ENCODE data around the gene GALNT15. TPM values are rescaled to one million over a fixed set of nuclear protein-coding genes. Genes with fewer than 3 reads are reported as not detected.

GALNT15 gene
- total RNA-seq, 1 experiment from 2014 or later = not detected

DNA sequence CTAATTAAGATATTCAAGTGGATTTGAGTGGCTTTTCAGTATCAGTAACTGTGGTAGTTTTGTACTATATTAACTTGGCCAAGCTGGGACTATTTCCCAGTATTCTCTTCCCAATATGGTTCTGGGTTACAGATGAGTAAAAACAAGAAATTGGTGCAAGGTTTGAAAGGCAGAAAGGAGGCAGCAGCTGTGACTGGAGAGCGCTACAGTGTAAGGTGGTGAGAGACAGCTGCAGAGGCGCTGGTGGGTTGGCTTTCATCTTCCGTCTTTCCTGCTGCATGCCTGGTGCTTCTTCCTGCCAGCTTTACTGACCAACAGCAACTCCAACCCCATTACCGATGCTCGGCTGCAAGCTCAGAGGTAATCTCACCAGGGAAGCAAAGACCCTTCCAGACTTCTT lies 80.4 kb downstream of the GALNT15 start:
- Histone ChIP-seq H2AFZ (no peak overlapping the region), H3K36me3 (ENCODE audit: low read depth) (peaks cover 3% of the 10 kb centered on the region; the same call in 1 of the 2 replicates), H3K9me3 (ENCODE audit: insufficient read depth, low read depth) (no peaks in the 10 kb centered on the region), H3F3A (ENCODE audit: insufficient read depth, low read depth) (no peaks in the 10 kb centered on the region; the same call in 1 of the 2 replicates), H4K20me1 (ENCODE audit: insufficient read depth) (no peaks in the 10 kb centered on the region), H3K79me2 (ENCODE audit: low read depth) (no peaks in the 10 kb centered on the region), H3K27me3 (ENCODE audit: insufficient read depth, low read depth) (no peaks in the 10 kb centered on the region), H3K4me2 (no peak overlapping the region), H3K4me3 (no peak overlapping the region), H3K27ac (no peak overlapping the region), H3K4me1 (replicated peaks; ENCODE audit: insufficient read depth) (no peaks in the 10 kb centered on the region), H3K9me2 (ENCODE audit: insufficient read depth) (no peaks in the 10 kb centered on the region)
- intact Hi-C loops (cut with micrococcal nuclease; ENCODE audit: unreplicated experiment) = no loop called here
- CTCF ChIA-PET = no interaction called here
- TF ChIP-seq EZH2 (IDR thresholded peaks at IDR 0.05; ENCODE audit: low read depth) = no peak
- TF ChIP-seq, protein P1, sequence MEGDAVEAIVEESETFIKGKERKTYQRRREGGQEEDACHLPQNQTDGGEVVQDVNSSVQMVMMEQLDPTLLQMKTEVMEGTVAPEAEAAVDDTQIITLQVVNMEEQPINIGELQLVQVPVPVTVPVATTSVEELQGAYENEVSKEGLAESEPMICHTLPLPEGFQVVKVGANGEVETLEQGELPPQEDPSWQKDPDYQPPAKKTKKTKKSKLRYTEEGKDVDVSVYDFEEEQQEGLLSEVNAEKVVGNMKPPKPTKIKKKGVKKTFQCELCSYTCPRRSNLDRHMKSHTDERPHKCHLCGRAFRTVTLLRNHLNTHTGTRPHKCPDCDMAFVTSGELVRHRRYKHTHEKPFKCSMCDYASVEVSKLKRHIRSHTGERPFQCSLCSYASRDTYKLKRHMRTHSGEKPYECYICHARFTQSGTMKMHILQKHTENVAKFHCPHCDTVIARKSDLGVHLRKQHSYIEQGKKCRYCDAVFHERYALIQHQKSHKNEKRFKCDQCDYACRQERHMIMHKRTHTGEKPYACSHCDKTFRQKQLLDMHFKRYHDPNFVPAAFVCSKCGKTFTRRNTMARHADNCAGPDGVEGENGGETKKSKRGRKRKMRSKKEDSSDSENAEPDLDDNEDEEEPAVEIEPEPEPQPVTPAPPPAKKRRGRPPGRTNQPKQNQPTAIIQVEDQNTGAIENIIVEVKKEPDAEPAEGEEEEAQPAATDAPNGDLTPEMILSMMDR (conservative IDR thresholded peaks at IDR 0.05) = no peak
- POLR2A ChIA-PET (ENCODE audit: unreplicated experiment) = no interaction called here
- no TSS peak for BruUV-seq (replicated peaks)
- DNase-seq = no peak

DNA sequence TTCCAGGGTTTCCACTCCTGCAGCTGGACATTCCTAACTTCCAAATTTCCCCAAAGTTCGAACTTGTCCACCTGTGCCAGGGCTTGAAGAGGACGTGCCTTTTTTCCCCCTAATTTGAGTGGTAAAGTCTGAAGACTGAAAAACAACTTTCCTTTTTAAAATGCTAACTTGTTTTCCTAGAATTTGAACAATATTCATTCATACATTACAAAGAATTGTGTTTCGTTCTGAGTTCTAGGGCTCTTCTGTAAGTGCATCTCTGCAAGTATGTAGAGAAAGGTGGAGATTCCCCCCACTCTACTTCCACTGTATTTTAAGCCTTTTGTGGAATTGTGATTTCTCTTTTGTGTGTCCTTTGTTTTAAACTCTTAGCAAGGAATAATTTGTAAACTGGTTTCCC lies 80.8 kb downstream of the GALNT15 start:
- intact Hi-C loops (cut with micrococcal nuclease; ENCODE audit: unreplicated experiment) = no loop called here
- H3K4me2 ChIP-seq = no peak overlapping the region
- BruUV-seq (replicated peaks) = no TSS peak
- H3K9me2 ChIP-seq (ENCODE audit: insufficient read depth) = no peaks in the 10 kb centered on the region
- TF ChIP-seq EZH2 (IDR thresholded peaks at IDR 0.05; ENCODE audit: low read depth) = no peak
- TF ChIP-seq, protein P1 (conservative IDR thresholded peaks at IDR 0.05) = no peak
- H2AFZ ChIP-seq = no peak overlapping the region
- DNase-seq = no peak
- H3K4me1 ChIP-seq (replicated peaks; ENCODE audit: insufficient read depth) = no peaks in the 10 kb centered on the region
- H3K36me3 ChIP-seq (ENCODE audit: low read depth) = peaks cover 7% of the 10 kb centered on the region; the same call in 1 of the 2 replicates
- CTCF ChIA-PET = no interaction called here
- POLR2A ChIA-PET (ENCODE audit: unreplicated experiment) = no interaction called here
- H3F3A ChIP-seq (ENCODE audit: insufficient read depth, low read depth) = no peaks in the 10 kb centered on the region; the same call in 1 of the 2 replicates
- H3K27ac ChIP-seq = no peak overlapping the region
- no peaks in the 10 kb centered on the region for H3K9me3 ChIP-seq (ENCODE audit: insufficient read depth, low read depth)
- H3K4me3 ChIP-seq = no peak overlapping the region
- no peaks in the 10 kb centered on the region for H3K27me3 ChIP-seq (ENCODE audit: insufficient read depth, low read depth)
- no peaks in the 10 kb centered on the region for H4K20me1 ChIP-seq (ENCODE audit: insufficient read depth)
- H3K79me2 ChIP-seq (ENCODE audit: low read depth) = no peaks in the 10 kb centered on the region

DNA sequence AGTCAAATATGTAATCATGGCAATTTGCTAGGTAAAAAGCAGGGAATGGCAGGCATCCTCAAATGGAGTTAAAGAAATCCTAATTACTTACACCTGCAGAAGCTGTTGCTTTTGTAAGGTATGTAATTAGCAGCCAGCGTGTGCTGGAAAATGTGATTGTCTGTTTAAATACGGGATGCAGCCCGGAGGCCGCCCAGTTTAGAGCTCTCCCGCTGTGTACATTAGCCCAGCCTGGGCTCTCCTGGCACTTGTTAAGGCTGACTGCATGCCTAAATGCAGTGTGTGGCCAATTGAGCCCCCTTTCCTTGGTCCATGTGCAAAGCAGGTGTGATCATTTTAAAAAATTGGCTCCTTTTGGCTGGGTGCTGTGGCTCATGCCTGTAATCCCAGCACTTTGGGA lies 81.2 kb downstream of the GALNT15 start:
- no TSS peak for BruUV-seq (replicated peaks)
- Histone ChIP-seq H3K4me2 (no peak overlapping the region), H3K36me3 (ENCODE audit: low read depth) (peaks cover 10% of the 10 kb centered on the region; the same call in 1 of the 2 replicates), H2AFZ (no peak overlapping the region), H4K20me1 (ENCODE audit: insufficient read depth) (no peaks in the 10 kb centered on the region), H3F3A (ENCODE audit: insufficient read depth, low read depth) (no peaks in the 10 kb centered on the region; the same call in 1 of the 2 replicates), H3K27ac (no peak overlapping the region), H3K4me1 (replicated peaks; ENCODE audit: insufficient read depth) (no peaks in the 10 kb centered on the region), H3K79me2 (ENCODE audit: low read depth) (no peaks in the 10 kb centered on the region), H3K4me3 (no peak overlapping the region), H3K27me3 (ENCODE audit: insufficient read depth, low read depth) (no peaks in the 10 kb centered on the region), H3K9me2 (ENCODE audit: insufficient read depth) (no peaks in the 10 kb centered on the region), H3K9me3 (ENCODE audit: insufficient read depth, low read depth) (no peaks in the 10 kb centered on the region)
- ChIA-PET CTCF (no interaction called here), POLR2A (ENCODE audit: unreplicated experiment) (no interaction called here)
- intact Hi-C loops (cut with micrococcal nuclease; ENCODE audit: unreplicated experiment) = no loop called here
- TF ChIP-seq EZH2 (IDR thresholded peaks at IDR 0.05; ENCODE audit: low read depth) = no peak
- TF ChIP-seq, protein P1 (conservative IDR thresholded peaks at IDR 0.05) = no peak
- no peak for DNase-seq
